Activated CD4-positive, alpha-beta T cell treated with anti-CD3 and anti-CD28 coated beads, Interleukin-2, Interleukin-4, amounts not matched to agents 100 ng/mL and 50 ng/mL, durations not matched to agents 16 hours and 8 hours (primary cell): Measurements from ENCODE around the gene PRDM9.
"Not testable (repeated sequence)": the region's sequence is repeated elsewhere in the genome, so short reads cannot be mapped to it uniquely, and the experiment has no call there.

Experiments used
- DNase-seq: peaks from one replicate; pipeline ENCODE4 v3.0.0-alpha.2; 2020; ENCODE audit warnings: low spot score

The PRDM9 gene

GRCh38 chr5:23527216-23527920 lies 20.0 kb downstream of the PRDM9 start:
- not testable (repeated sequence) for DNase-seq

GRCh38 chr5:23528677-23529076 lies 21.3 kb downstream of the PRDM9 start:
- DNase-seq, result no peak

- no peak for DNase-seq
These were observed 23.2 kb downstream of the PRDM9 start for GRCh38 chr5:23530571-23530970.

- DNase-seq, result no peak
These were observed 63.6 kb downstream of the PRDM9 start for GRCh38 chr5:23571059-23571458.
